ENCODE data around the gene DCAF4L1. TPM values are rescaled to one million over a fixed set of nuclear protein-coding genes. Genes with fewer than 3 reads are reported as not detected.

The DCAF4L1 gene
- polyA plus RNA-seq, 2 of the 4 experiments (the other 2 are of a cell fraction) = 0.12 to 0.14 TPM

DNA sequence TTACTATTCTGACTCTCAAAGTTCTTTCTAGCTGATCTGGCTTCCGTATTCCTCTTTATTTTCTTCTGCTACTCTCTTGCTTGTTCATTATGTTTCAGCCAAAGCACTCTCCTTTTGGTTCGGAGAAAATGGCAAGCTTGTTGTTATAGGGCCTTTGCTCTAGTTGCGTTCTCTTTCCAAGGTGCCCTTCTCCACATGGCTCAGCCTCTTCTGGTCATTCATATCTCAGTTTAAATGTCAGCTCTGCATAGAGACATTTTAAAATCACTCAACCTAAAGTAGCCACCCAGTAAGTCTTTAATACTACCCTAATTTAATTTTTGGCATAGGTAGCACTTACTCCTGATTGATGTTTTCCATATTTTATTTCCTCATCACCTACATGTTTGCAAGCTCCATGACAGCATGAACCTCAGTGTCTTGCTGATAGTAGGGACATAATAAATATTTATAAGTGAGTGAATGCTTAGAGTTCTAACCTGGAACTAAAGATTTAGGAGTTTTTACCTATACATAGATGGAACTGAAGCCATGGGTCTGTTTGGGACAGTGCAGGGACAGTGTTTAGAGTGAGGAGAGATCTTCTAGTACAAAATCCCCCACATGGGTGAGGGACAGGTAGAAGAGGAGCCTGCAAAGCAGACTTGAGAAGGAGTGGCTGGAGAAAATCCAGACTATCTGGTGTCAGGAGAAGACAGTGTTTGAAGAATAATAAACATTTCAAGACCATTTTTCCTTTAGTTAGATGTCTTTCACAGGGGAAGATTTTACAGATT is 26.6 kb downstream of the DCAF4L1 start:
- Histone ChIP-seq H3K9me3 (no peaks in the 10 kb centered on the region), H3K4me2 (no peak overlapping the region), H3K4me3 (no peak overlapping the region), H3K4me1 (no peaks in the 10 kb centered on the region), H3K27ac (no peak overlapping the region)
- FAIRE-seq = no peak
- ATAC-seq = no peak
- CTCF ChIA-PET = no interaction called here
- POLR2A ChIA-PET = no interaction called here
- DNase-seq (ENCODE audit: low read depth in 1 of 2, low spot score in 1 of 2) = no peak
- WGBS (ENCODE audit: missing lambda C conversion rate) = 97% methylated on average over 3 of the region's 3 CpGs
- TF ChIP-seq TP53 (CRISPR knock-in tag; IDR thresholded peaks at IDR 0.05) (no peak), FOXS1 (CRISPR knock-in tag; IDR thresholded peaks at IDR 0.05) (no peak), ESRRA (IDR thresholded peaks at IDR 0.05; ENCODE audit: borderline replicate concordance, low read length) (no peak), CTCF (IDR thresholded peaks at IDR 0.05) (no peak), SMC3 (IDR thresholded peaks at IDR 0.05) (no peak), BHLHE40 (IDR thresholded peaks at IDR 0.05; ENCODE audit: low read depth, low read length) (no peak), HMGXB4 (CRISPR knock-in tag; IDR thresholded peaks at IDR 0.05; ENCODE audit: borderline replicate concordance) (no peak), ELK1 (IDR thresholded peaks at IDR 0.05; ENCODE audit: low read depth, low read length) (no peak), KDM1A (IDR thresholded peaks at IDR 0.05; ENCODE audit: low read depth) (no peak), NPAS2 (CRISPR knock-in tag; IDR thresholded peaks at IDR 0.05; ENCODE audit: borderline replicate concordance) (no peak), EHMT2 (IDR thresholded peaks at IDR 0.05; ENCODE audit: low read depth) (no peak), JUNB (IDR thresholded peaks at IDR 0.05) (no peak), CBX2 (IDR thresholded peaks at IDR 0.05; ENCODE audit: borderline replicate concordance, low read depth) (no peak)
- TF ChIP-seq, protein P1, sequence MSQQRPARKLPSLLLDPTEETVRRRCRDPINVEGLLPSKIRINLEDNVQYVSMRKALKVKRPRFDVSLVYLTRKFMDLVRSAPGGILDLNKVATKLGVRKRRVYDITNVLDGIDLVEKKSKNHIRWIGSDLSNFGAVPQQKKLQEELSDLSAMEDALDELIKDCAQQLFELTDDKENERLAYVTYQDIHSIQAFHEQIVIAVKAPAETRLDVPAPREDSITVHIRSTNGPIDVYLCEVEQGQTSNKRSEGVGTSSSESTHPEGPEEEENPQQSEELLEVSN (IDR thresholded peaks at IDR 0.05; ENCODE audit: borderline replicate concordance, low read depth) = no peak
- TF ChIP-seq, protein P2, sequence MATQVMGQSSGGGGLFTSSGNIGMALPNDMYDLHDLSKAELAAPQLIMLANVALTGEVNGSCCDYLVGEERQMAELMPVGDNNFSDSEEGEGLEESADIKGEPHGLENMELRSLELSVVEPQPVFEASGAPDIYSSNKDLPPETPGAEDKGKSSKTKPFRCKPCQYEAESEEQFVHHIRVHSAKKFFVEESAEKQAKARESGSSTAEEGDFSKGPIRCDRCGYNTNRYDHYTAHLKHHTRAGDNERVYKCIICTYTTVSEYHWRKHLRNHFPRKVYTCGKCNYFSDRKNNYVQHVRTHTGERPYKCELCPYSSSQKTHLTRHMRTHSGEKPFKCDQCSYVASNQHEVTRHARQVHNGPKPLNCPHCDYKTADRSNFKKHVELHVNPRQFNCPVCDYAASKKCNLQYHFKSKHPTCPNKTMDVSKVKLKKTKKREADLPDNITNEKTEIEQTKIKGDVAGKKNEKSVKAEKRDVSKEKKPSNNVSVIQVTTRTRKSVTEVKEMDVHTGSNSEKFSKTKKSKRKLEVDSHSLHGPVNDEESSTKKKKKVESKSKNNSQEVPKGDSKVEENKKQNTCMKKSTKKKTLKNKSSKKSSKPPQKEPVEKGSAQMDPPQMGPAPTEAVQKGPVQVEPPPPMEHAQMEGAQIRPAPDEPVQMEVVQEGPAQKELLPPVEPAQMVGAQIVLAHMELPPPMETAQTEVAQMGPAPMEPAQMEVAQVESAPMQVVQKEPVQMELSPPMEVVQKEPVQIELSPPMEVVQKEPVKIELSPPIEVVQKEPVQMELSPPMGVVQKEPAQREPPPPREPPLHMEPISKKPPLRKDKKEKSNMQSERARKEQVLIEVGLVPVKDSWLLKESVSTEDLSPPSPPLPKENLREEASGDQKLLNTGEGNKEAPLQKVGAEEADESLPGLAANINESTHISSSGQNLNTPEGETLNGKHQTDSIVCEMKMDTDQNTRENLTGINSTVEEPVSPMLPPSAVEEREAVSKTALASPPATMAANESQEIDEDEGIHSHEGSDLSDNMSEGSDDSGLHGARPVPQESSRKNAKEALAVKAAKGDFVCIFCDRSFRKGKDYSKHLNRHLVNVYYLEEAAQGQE (IDR thresholded peaks at IDR 0.05) = no peak

GRCh38 chr4:42015438-42015837 is 33.9 kb downstream of the DCAF4L1 start:
- H3K4me3 ChIP-seq = no peak overlapping the region
- no peaks in the 10 kb centered on the region for H3K4me1 ChIP-seq
- 84% methylated on average over 2 of the region's 2 CpGs for WGBS (ENCODE audit: missing lambda C conversion rate)
- no peaks in the 10 kb centered on the region for H3K9me3 ChIP-seq
- FAIRE-seq = no peak
- H3K27ac ChIP-seq = no peak overlapping the region
- ChIA-PET CTCF (no interaction called here), POLR2A (no interaction called here)
- no peak overlapping the region for H3K4me2 ChIP-seq
- no peak for DNase-seq (ENCODE audit: low read depth in 1 of 2, low spot score in 1 of 2)
- no peak for ATAC-seq
- no peak for TF ChIP-seq RNF2 (IDR thresholded peaks at IDR 0.05; ENCODE audit: borderline replicate concordance, low read depth)
- no peak for TF ChIP-seq RARB (CRISPR knock-in tag; IDR thresholded peaks at IDR 0.05)
- no peak for TF ChIP-seq TFCP2L1 (CRISPR knock-in tag; IDR thresholded peaks at IDR 0.05)
- TF ChIP-seq ESRRA (IDR thresholded peaks at IDR 0.05; ENCODE audit: borderline replicate concordance, low read length) = no peak
- TF ChIP-seq POLR2A (IDR thresholded peaks at IDR 0.05; ENCODE audit: low read length) = no peak
- no peak for TF ChIP-seq BHLHE40 (IDR thresholded peaks at IDR 0.05; ENCODE audit: low read depth, low read length)
- no peak for TF ChIP-seq ELK1 (IDR thresholded peaks at IDR 0.05; ENCODE audit: low read depth, low read length)
- TF ChIP-seq EHMT2 (IDR thresholded peaks at IDR 0.05; ENCODE audit: low read depth) = no peak
- TF ChIP-seq, protein P1 (IDR thresholded peaks at IDR 0.05; ENCODE audit: borderline replicate concordance, low read depth) = no peak
- TF ChIP-seq MAZ (IDR thresholded peaks at IDR 0.05; ENCODE audit: borderline replicate concordance, low read depth, low read length) = no peak
- no peak for TF ChIP-seq EHF (CRISPR knock-in tag; IDR thresholded peaks at IDR 0.05)
- TF ChIP-seq FOSB (CRISPR knock-in tag; IDR thresholded peaks at IDR 0.05) = no peak
- TF ChIP-seq CHD2 (IDR thresholded peaks at IDR 0.05; ENCODE audit: low read length, partially characterized antibody) = no peak
- TF ChIP-seq EP300 (IDR thresholded peaks at IDR 0.05) = no peak

Measured in A549 (cell line).